ENCODE results near the gene EMP1. TPM values are rescaled to one million over a fixed set of nuclear protein-coding genes. Genes with fewer than 3 reads are reported as not detected.

Gene EMP1
- total RNA-seq, 1 experiment from 2014 or later: 18.6 TPM

DNA sequence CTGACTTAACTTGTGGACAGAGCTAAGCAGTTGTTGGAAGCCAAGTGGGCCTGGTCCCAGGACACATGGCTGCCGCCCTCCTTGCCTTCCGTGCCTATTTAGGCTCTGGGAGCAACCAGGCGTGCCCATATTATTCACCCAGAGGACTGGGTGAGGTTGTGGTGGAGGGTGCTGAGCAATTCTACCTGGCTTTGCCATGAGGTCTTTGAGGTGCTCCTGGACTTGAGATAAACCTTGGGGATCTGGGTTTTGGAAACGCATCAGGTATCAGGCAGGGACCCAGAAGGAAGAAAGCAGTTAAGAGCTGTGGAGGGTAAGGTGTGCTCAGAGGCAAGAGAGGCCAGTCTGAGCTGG, 60.1 kb downstream of the EMP1 start:
- no peaks in the 10 kb centered on the region for H3K4me1 ChIP-seq (ENCODE audit: control insufficient read depth, insufficient read depth, low read length)
- in situ Hi-C loops (cut with HindIII; ENCODE audit: low pct_unique_long_range_greater_than_20kb, low sequenced_read_pairs): no loop called here

DNA sequence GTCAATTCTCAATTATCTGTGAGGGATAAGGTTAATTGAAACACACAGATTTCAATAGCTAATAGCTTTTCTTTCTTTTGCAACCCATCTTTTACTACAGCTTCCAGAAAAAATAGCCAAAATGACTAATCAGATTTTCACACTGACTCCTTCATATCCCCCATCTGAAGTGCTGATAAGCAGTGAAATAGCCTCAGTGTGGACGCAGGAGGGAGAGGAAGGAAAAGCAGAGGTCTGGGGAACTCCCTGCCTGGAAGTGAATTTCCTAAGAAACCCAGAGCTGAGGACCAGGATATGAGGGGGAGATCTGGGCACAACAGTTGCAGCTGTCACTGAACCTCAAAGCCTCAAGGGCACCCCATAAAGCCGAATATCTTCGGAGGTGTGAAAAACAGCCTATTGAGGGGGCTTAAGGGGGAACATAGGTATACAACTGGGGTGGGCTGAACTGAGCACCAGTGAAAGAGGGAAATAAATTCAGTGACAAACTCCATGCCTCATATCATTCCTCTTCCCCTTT, 60.9 kb downstream of the EMP1 start:
- Histone ChIP-seq H3K36me3 (ENCODE audit: control insufficient read depth, insufficient read depth, low read length) (no peaks in the 10 kb centered on the region), H3K27me3 (ENCODE audit: control insufficient read depth, insufficient read depth, low read length) (no peaks in the 10 kb centered on the region), H3K4me1 (ENCODE audit: control insufficient read depth, insufficient read depth, low read length) (no peaks in the 10 kb centered on the region), H3K9me3 (ENCODE audit: control insufficient read depth, insufficient read depth, low read depth, low read length) (no peaks in the 10 kb centered on the region), H3K4me3 (ENCODE audit: low read depth in 2 of 2, low read length in 2 of 2) (no peak overlapping the region), H3K27ac (ENCODE audit: low read length) (no peak overlapping the region)
- CTCF ChIA-PET: interaction anchor here (1.3 kb wide), 1 partner anchor 105 kb away, joined by 3 read pairs; no protein-coding TSS in a partner anchor
- TF ChIP-seq SIN3A (IDR thresholded peaks at IDR 0.05; ENCODE audit: borderline replicate concordance, insufficient read depth, low read depth, low read length): no peak
- TF ChIP-seq, protein P1, sequence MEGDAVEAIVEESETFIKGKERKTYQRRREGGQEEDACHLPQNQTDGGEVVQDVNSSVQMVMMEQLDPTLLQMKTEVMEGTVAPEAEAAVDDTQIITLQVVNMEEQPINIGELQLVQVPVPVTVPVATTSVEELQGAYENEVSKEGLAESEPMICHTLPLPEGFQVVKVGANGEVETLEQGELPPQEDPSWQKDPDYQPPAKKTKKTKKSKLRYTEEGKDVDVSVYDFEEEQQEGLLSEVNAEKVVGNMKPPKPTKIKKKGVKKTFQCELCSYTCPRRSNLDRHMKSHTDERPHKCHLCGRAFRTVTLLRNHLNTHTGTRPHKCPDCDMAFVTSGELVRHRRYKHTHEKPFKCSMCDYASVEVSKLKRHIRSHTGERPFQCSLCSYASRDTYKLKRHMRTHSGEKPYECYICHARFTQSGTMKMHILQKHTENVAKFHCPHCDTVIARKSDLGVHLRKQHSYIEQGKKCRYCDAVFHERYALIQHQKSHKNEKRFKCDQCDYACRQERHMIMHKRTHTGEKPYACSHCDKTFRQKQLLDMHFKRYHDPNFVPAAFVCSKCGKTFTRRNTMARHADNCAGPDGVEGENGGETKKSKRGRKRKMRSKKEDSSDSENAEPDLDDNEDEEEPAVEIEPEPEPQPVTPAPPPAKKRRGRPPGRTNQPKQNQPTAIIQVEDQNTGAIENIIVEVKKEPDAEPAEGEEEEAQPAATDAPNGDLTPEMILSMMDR (IDR thresholded peaks at IDR 0.05): no peak
- no peak for TF ChIP-seq TCF7L2 (IDR thresholded peaks at IDR 0.05; ENCODE audit: low read depth, low read length)
- TF ChIP-seq, protein P2, sequence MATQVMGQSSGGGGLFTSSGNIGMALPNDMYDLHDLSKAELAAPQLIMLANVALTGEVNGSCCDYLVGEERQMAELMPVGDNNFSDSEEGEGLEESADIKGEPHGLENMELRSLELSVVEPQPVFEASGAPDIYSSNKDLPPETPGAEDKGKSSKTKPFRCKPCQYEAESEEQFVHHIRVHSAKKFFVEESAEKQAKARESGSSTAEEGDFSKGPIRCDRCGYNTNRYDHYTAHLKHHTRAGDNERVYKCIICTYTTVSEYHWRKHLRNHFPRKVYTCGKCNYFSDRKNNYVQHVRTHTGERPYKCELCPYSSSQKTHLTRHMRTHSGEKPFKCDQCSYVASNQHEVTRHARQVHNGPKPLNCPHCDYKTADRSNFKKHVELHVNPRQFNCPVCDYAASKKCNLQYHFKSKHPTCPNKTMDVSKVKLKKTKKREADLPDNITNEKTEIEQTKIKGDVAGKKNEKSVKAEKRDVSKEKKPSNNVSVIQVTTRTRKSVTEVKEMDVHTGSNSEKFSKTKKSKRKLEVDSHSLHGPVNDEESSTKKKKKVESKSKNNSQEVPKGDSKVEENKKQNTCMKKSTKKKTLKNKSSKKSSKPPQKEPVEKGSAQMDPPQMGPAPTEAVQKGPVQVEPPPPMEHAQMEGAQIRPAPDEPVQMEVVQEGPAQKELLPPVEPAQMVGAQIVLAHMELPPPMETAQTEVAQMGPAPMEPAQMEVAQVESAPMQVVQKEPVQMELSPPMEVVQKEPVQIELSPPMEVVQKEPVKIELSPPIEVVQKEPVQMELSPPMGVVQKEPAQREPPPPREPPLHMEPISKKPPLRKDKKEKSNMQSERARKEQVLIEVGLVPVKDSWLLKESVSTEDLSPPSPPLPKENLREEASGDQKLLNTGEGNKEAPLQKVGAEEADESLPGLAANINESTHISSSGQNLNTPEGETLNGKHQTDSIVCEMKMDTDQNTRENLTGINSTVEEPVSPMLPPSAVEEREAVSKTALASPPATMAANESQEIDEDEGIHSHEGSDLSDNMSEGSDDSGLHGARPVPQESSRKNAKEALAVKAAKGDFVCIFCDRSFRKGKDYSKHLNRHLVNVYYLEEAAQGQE (IDR thresholded peaks at IDR 0.05; ENCODE audit: insufficient read depth in 1 of 2, low read depth in 2 of 2, low read length in 1 of 2): no peak
- no peak for TF ChIP-seq POLR2AphosphoS5 (IDR thresholded peaks at IDR 0.05; ENCODE audit: low read depth, low read length)
- DNase-seq (ENCODE audit: low read depth, low spot score): no peak
- intact Hi-C loops (cut with micrococcal nuclease; ENCODE audit: unreplicated experiment): no loop called here
- in situ Hi-C loops (cut with HindIII; ENCODE audit: low pct_unique_long_range_greater_than_20kb, low sequenced_read_pairs): no loop called here
- BruUV-seq (replicated peaks): no TSS peak
- no peak for ATAC-seq
- POLR2A ChIA-PET: no interaction called here

More for the DNA sequence above, 60.1 kb downstream of the EMP1 start:
- TF ChIP-seq, protein P2 (IDR thresholded peaks at IDR 0.05; ENCODE audit: insufficient read depth in 1 of 2, low read depth in 2 of 2, low read length in 1 of 2): no peak
- no peak for TF ChIP-seq POLR2AphosphoS5 (IDR thresholded peaks at IDR 0.05; ENCODE audit: low read depth, low read length)
- no peak for TF ChIP-seq TCF7L2 (IDR thresholded peaks at IDR 0.05; ENCODE audit: low read depth, low read length)
- no peak for TF ChIP-seq SIN3A (IDR thresholded peaks at IDR 0.05; ENCODE audit: borderline replicate concordance, insufficient read depth, low read depth, low read length)
- TF ChIP-seq, protein P1 (IDR thresholded peaks at IDR 0.05): no peak
- H3K27ac ChIP-seq (ENCODE audit: low read length): no peak overlapping the region
- BruUV-seq (replicated peaks): no TSS peak
- intact Hi-C loops (cut with micrococcal nuclease; ENCODE audit: unreplicated experiment): no loop called here
- H3K9me3 ChIP-seq (ENCODE audit: control insufficient read depth, insufficient read depth, low read depth, low read length): no peaks in the 10 kb centered on the region
- H3K36me3 ChIP-seq (ENCODE audit: control insufficient read depth, insufficient read depth, low read length): no peaks in the 10 kb centered on the region
- ChIA-PET POLR2A (no interaction called here), CTCF (interaction anchor here (1.3 kb wide), 1 partner anchor 105 kb away, joined by 3 read pairs; no protein-coding TSS in a partner anchor)
- no peak for DNase-seq (ENCODE audit: low read depth, low spot score)
- no peak for ATAC-seq
- H3K27me3 ChIP-seq (ENCODE audit: control insufficient read depth, insufficient read depth, low read length): no peaks in the 10 kb centered on the region
- H3K4me3 ChIP-seq (ENCODE audit: low read depth in 2 of 2, low read length in 2 of 2): no peak overlapping the region
